DMS153 (cell line): ENCODE measurements around the gene ENDOG.

ENCODE experiments used
- DNase-seq: peaks from one replicate; lab custom pipeline; 2025; lab: John Stamatoyannopoulos, UW

The ENDOG gene

GRCh38 chr9:128800061-128800460, 18.2 kb upstream of the ENDOG start:
- no peak for DNase-seq

DNA sequence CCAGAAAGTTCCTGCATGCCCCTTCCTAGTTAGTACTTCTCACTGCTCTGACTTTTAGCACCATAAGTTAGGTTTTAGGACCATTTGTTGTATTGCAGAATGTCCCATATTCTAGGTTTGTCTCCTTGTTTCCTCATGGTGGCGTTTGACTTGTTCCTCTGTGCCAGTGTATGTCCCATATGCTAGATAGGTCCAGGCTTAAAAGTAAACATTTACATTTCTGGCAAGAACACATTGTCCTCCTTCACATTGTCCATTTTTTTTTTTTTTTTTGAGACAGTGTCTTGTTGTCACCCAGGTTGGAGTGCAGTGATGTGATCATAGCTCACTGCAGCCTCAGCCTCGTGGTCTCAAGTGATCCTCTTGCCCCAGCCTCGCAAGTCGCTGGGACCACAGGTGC, 15.8 kb upstream of the ENDOG start:
- DNase-seq: no peak

- DNase-seq: no peak
Observed at GRCh38 chr9:128805661-128806060, 12.6 kb upstream of the ENDOG start.

DNA sequence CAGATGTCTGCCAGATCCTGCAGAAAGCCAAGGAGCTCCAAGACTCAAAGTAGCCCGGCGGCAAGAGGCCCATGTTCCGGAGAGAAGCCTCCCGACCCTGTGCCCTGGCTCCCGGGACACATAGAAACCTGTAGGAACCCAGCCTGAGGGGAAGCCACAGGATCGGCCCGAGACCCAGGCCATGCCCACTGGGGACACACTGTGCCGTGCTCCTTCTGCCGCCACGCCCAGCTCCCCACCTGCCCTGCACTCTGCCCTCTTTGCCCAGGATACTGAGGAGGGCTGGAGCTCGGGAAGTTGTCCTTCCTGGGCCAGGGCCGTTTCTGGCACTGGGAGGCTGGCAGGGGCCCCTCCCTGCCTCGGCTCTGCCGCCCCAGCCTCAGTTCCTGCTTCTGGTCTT, 10.5 kb upstream of the ENDOG start:
- DNase-seq: no peak

- DNase-seq: no peak
Observed at GRCh38 chr9:128808543-128808942, 9.8 kb upstream of the ENDOG start.

GRCh38 chr9:128809036-128809599, 9.2 kb upstream of the ENDOG start:
- no peak for DNase-seq

DNA sequence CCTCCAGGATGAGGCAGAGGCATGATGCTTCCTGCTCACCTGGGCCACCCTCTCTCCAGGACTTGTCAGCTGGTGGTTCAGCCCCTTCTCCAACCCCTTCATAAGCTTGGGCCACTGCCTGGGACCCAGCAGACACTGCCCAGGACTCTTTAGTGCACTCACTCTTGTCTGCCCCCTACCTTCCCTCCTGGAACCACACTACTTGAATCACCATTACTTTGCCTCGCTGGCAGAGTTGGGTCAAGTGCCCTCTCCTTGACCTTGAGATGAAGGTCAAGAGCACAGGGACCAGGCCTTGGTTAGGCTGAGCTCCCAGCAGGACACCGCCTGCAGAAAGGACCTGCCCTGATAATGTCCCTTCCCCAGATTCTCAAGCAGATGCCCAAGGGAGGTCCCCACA, 8.5 kb upstream of the ENDOG start:
- DNase-seq: no peak

DNA sequence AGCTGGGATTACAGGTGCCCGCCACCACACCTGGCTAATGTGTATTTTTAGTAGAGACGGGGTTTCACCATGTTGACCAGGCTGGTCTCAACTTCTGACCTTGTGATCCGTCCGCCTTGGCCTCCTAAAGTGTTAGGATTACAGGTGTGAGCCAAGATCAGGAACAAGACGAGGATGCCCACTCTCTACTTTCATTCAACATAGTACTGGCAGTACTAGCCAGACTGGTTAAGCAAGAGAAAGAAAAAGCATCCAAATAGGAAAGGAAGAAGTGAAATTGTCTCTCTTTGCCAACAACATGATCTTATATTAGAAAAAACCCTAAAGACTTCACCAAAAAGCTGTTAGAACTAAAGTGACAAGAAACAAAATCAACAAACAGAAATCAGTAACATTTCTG, 7.4 kb upstream of the ENDOG start:
- no peak for DNase-seq

DNA sequence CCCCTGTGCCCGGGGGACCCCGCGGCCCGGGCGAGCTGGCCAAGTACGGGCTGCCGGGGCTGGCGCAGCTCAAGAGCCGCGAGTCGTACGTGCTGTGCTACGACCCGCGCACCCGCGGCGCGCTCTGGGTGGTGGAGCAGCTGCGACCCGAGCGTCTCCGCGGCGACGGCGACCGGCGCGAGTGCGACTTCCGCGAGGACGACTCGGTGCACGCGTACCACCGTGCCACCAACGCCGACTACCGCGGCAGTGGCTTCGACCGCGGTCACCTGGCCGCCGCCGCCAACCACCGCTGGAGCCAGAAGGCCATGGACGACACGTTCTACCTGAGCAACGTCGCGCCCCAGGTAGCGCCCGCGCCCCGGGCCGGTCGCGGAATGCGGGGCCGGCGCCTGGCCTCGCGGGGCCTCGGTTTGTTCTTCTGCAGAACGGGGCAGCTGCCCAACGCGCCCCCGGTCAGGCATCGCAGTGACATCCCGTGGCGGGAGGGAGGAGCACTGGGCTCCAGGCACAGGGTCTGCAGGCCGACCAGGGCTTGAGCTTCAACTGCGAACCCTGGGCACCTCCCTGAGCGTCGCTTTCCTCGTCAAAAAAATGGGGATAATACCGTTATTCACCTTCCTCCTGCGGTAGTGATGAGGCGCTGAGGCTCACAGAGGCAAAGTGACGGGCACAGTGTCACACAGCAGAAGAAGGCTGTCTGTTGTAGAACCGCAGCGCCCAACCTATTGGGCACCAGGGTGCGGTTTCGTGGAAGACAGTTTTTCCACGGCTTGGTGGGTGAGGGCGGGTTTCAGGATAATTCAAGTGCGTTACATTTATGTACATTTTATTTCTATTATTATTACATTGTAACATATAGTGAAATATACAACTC, 777 bp downstream of the ENDOG start:
- DNase-seq: no peak

DNA sequence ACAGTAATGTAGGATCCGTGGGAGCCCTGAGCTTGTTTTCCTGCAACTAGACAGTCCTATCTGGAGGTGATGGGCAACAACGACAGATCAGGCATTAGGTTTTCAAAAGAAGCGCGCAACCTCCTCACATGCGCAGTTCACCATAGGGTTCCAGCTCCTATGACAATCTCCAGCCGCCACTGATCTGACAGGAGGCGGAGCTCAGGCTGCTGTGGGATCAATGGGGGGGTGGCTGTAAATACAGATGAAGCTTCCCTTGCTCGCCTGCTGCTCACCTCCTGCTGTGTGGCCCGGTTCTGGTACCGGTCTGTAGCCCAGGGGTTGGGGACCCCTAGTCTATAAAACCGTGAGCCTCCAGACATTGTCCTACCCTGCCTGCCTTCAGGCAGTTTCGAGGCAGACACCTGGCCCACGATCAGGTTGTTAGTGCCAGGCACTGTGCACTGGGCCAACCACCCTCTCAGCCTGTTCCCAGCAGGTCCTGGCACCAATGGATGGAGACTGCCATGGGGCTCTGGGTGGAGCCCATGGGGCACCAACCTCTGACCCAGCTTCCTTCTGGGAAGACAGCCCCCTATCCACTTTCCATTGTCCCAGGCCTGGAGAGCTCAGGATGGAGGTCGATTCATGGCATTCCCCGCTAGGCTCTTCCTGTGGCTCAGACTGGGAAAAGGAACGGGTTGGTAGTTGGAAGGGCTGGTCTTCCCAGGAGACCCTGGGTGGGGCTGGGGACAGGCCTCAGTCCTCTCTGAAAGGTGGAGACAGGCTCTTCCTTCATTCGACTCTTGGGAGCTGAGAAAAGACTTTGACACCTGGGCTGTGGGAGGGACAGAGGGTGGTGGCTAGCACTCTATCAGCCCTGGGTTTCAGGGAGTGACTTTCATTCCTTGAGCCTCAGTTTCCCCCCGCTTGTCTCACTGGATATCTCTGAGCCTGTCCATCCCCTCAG, 1.7 kb downstream of the ENDOG start:
- peak; percentile 3 for DNase-seq

GRCh38 chr9:128820665-128821583, 2.6 kb downstream of the ENDOG start:
- DNase-seq: no peak

- DNase-seq: no peak
Observed at GRCh38 chr9:128821584-128822406, 3.5 kb downstream of the ENDOG start.

DNA sequence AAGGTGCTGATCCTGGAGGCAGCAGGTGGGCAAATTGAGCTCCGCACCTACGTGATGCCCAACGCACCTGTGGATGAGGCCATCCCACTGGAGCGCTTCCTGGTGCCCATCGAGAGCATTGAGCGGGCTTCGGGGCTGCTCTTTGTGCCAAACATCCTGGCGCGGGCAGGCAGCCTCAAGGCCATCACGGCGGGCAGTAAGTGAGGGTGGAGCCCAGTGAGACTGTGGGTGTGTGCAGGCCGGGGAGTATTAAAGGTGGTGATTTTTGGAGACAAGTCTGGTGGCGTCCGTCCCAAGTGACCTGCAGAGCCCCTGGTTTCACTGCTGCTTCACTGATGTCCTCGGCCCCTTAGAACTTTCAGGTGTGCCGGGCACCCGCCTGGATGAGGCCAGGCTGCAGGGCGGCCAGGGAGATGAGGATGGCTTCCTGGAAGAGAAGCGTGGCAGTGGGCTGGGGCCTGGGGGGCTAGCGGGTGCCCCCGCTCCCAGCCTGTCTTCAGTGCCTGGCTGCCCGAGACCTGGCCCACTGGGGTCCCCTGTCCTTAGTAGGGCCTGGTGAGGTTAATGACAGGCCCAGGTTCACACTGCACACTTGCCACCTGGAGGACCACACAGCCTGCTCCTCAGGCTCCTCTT, 4.2 kb downstream of the ENDOG start:
- no peak for DNase-seq

DNA sequence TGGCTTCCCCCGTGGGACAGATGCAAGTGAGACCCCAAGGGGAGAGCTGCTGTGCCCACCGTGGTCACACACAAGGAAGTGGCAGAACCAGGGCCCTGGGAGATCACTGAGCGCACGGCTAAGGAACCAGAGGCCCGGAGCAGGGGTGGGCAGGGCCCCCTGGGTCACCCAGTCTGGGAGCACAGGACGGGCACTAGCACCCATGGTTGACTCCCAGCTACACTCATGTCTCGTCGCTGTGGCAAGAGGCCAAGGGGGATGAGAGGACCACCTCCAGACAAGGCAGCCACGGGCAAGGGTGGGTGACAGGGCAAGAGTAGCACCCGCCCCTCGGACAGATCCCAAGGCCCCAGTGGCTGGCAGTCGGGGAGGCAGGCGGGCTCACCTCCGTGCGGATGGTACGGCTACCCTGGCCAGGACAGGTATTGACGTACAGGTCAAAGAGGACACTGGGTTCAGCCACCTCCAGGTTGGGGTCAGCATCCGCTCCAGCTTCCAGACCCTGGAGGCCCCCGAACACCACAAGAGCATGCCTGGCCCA, 5.1 kb downstream of the ENDOG start:
- no peak for DNase-seq

DNA sequence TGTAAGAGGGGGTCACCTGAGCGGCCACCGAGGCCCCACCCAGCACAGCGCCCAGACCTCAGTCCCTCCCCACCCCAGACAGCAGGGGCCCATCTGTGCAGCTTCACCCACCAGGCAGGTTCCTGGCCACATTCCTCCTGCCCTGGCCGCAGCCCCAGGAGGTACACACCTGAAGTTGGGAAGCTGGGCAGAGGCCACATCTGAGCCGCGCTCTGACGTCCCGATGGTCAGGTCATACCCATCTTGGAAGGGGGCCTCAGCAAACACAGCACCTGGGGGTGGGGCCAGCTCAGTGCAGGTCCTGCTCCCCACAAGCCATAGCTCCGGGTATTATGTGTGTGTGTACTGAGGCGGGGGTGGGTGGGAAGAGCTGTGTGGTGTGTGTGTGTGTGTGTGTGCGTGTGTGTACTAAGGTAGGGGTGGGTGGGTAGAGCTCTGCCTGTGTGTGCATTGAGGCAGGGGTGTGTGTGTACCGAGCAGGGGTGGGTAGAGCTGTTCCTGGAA, 5.7 kb downstream of the ENDOG start:
- no peak for DNase-seq

DNA sequence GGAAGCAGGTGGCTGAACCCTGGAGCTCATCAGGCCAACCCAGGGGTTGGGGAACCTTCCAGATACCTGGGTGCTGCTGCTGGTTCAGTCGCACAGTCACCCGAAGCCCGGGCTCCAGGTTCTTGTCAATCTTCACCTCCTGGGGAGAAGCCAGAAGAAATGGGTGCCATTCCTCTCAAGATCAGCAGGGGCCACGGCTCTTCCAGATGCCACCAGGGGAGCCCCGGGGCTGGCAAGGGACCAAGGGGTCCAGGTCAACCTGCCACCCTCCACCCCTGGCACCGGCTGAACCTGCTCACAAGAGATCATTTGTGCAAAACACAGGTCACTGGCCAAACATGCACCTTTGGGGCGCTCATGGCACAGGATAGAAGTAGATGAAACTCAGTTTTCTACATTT, 6.6 kb downstream of the ENDOG start:
- DNase-seq: no peak

DNA sequence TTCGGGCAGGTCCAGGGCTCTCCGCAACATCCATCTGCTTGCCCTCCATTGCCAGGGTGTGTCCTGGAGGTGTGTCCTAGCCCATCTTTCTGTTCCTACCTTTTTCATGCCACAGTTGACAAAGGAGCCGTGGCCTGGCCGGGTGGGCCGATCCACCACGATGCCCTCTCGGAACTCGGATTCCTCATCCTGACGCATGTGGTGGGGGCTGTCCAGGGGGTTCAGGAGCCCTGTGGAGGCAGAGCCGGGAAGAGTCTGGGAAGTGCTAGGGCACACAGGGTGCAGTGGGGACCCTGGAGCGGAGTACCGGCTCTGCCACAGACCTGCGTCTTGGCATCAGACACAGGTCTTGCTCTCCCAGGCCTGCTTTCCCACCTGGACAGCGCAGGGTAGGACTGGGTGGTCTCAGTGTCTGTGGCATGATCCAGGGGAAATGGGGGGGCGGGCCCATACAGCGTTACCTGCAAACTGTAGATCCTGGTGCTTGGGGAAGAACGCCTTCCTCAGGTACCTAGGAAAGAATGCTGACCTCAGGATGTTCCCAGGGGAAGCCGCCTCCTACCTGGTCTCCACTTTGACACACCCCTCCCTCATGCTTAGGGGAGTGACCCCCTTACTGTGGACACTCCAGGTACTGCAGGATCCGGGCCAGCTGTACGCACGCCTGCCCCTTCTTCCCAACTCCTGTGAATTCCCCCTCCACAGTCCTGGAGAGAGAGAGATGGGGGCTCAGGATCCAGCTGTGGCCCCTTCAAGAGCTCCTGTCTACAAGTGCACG, 7.8 kb downstream of the ENDOG start:
- DNase-seq: no peak

GRCh38 chr9:128828267-128828666, 10.0 kb downstream of the ENDOG start:
- no peak for DNase-seq
